IPS-18c (cell line): Measurements from ENCODE around the gene TM4SF18.

ENCODE experiments used
- H3K4me3 ChIP-seq: 2 replicates; pipeline ENCODE4 v1.7.0; 2013; ENCODE audit warnings: low read depth, mild to moderate bottlenecking, low read length, moderate library complexity; ENCODE audit not compliant: insufficient read depth
- H3K9me3 ChIP-seq: one replicate; pipeline ENCODE4 v1.6.1; 2013; ENCODE audit warnings: mild to moderate bottlenecking, low read length, moderate library complexity; ENCODE audit not compliant: control insufficient read depth, insufficient read depth

TM4SF18 gene

GRCh38 chr3:149313542-149313941 is 19.9 kb downstream of the TM4SF18 start:
- no peaks in the 10 kb centered on the region for H3K9me3 ChIP-seq
- no peak overlapping the region for H3K4me3 ChIP-seq

- no peak overlapping the region for H3K4me3 ChIP-seq
- H3K9me3 ChIP-seq, result no peaks in the 10 kb centered on the region
Measured at GRCh38 chr3:149310796-149311534, 22.5 kb downstream of the TM4SF18 start.

GRCh38 chr3:149307435-149307783 is 26.0 kb downstream of the TM4SF18 start:
- H3K4me3 ChIP-seq, result no peak overlapping the region; the same call in 1 of the 2 replicates
- H3K9me3 ChIP-seq, result no peaks in the 10 kb centered on the region

GRCh38 chr3:149306751-149307434 is 26.5 kb downstream of the TM4SF18 start:
- Histone ChIP-seq H3K9me3 (no peaks in the 10 kb centered on the region), H3K4me3 (no peak overlapping the region)

- Histone ChIP-seq H3K4me3 (no peak overlapping the region), H3K9me3 (no peaks in the 10 kb centered on the region)
Measured at GRCh38 chr3:149305376-149305775, 28.1 kb downstream of the TM4SF18 start.

GRCh38 chr3:149299938-149300801 is 33.3 kb downstream of the TM4SF18 start:
- H3K4me3 ChIP-seq, result no peak overlapping the region

GRCh38 chr3:149296972-149297371 is 36.5 kb downstream of the TM4SF18 start:
- H3K4me3 ChIP-seq, result no peak overlapping the region
- H3K9me3 ChIP-seq, result no peaks in the 10 kb centered on the region

More at GRCh38 chr3:149299938-149300801, 33.3 kb downstream of the TM4SF18 start:
- H3K9me3 ChIP-seq, result no peaks in the 10 kb centered on the region

- Histone ChIP-seq H3K9me3 (peaks cover 2% of the 10 kb centered on the region), H3K4me3 (no peak overlapping the region)
Measured at GRCh38 chr3:149292666-149293065, 40.8 kb downstream of the TM4SF18 start.

GRCh38 chr3:149291178-149291577 is 42.3 kb downstream of the TM4SF18 start:
- Histone ChIP-seq H3K9me3 (peaks cover 2% of the 10 kb centered on the region), H3K4me3 (no peak overlapping the region)

- H3K4me3 ChIP-seq, result no peak overlapping the region
- peaks cover 2% of the 10 kb centered on the region for H3K9me3 ChIP-seq
Measured at GRCh38 chr3:149288655-149289054, 44.8 kb downstream of the TM4SF18 start.

- Histone ChIP-seq H3K9me3 (no peaks in the 10 kb centered on the region), H3K4me3 (no peak overlapping the region)
Measured at GRCh38 chr3:149284034-149284433, 49.4 kb downstream of the TM4SF18 start.

- Histone ChIP-seq H3K9me3 (no peaks in the 10 kb centered on the region), H3K4me3 (no peak overlapping the region)
Measured at GRCh38 chr3:149283401-149283800, 50.0 kb downstream of the TM4SF18 start.

GRCh38 chr3:149282836-149283235 is 50.6 kb downstream of the TM4SF18 start:
- Histone ChIP-seq H3K4me3 (no peak overlapping the region), H3K9me3 (no peaks in the 10 kb centered on the region)

GRCh38 chr3:149282322-149282721 is 51.1 kb downstream of the TM4SF18 start:
- Histone ChIP-seq H3K4me3 (no peak overlapping the region), H3K9me3 (no peaks in the 10 kb centered on the region)

GRCh38 chr3:149280671-149281349 is 52.6 kb downstream of the TM4SF18 start:
- Histone ChIP-seq H3K9me3 (no peaks in the 10 kb centered on the region), H3K4me3 (no peak overlapping the region)

GRCh38 chr3:149278911-149279310 is 54.5 kb downstream of the TM4SF18 start:
- Histone ChIP-seq H3K4me3 (no peak overlapping the region), H3K9me3 (no peaks in the 10 kb centered on the region)

- no peaks in the 10 kb centered on the region for H3K9me3 ChIP-seq
- no peak overlapping the region for H3K4me3 ChIP-seq
Measured at GRCh38 chr3:149277331-149277813, 56.1 kb downstream of the TM4SF18 start.
